Lung (tissue), 12 donors: Measurements from ENCODE around the gene TNFRSF19. TPM values are rescaled to one million over a fixed set of nuclear protein-coding genes. Genes with fewer than 3 reads are reported as not detected.
A peak's percentile ranks its signal among the peaks of the same experiment; 100 is the strongest.

ENCODE experiments used
- ATAC-seq: fragments of 200-7000 bp; cut with Tn5 transposase; one replicate; pipeline ENCODE4 v1.9.1; 2020; ENCODE audit warnings: moderate number of reproducible peaks; ENCODE audit not compliant: insufficient read depth, low FRiP score
- DNase-seq, 3 donors: peaks; one replicate each; pipeline ENCODE4 v3.0.0-alpha.2; 2013 to 2017
- H3K27ac ChIP-seq, 2 donors: one replicate each; pipeline ENCODE4 v1.5.1; 2013; ENCODE audit warnings: mild to moderate bottlenecking in 2 of 2, moderate library complexity in 2 of 2, control low read depth in 1 of 2, inconsistent platforms in 1 of 2, low read depth in 1 of 2, low read length in 1 of 2
- H3K27me3 ChIP-seq, 3 donors: one replicate each; pipeline ENCODE4 v1.5.1; 2013; ENCODE audit warnings: low read length in 2 of 3; ENCODE audit not compliant: control insufficient read depth in 3 of 3, insufficient read depth in 3 of 3
- H3K36me3 ChIP-seq, 4 donors: one replicate each; pipeline ENCODE4 v1.5.1; 2013; ENCODE audit warnings: low read length in 4 of 4, mild to moderate bottlenecking in 1 of 4, moderate library complexity in 1 of 4; ENCODE audit not compliant: control insufficient read depth in 4 of 4, insufficient read depth in 4 of 4
- H3K4me1 ChIP-seq, 5 donors: one replicate each; pipeline ENCODE4 v1.5.1; 2013; ENCODE audit warnings: low read length in 5 of 5, mild to moderate bottlenecking in 2 of 5, moderate library complexity in 1 of 5; ENCODE audit not compliant: control insufficient read depth in 5 of 5, insufficient read depth in 5 of 5
- H3K4me3 ChIP-seq: one replicate; pipeline ENCODE4 v1.5.1; 2013; ENCODE audit warnings: mild to moderate bottlenecking, control low read depth, moderate library complexity
- H3K9ac ChIP-seq, 2 donors: one replicate each; pipeline ENCODE4 v1.5.1; 2013; ENCODE audit warnings: low read length in 2 of 2, control low read depth in 1 of 2; ENCODE audit not compliant: insufficient read depth in 1 of 2
- H3K9me3 ChIP-seq, 4 donors: one replicate each; pipeline ENCODE4 v1.5.1; 2013; ENCODE audit warnings: low read length in 3 of 4, mild to moderate bottlenecking in 1 of 4, moderate library complexity in 1 of 4; ENCODE audit not compliant: control insufficient read depth in 4 of 4, insufficient read depth in 3 of 4
- WGBS, 2 donors: extraction: QIAGEN DNeasy Blood & Tissue Kit; methylation state at CpG; one replicate each; pipeline ENCODE4 v1.1.7; 2013; 5-methylcytosine and 5-hydroxymethylcytosine counted together
- polyA plus RNA-seq, 2 donors: library from polyadenylated mRNA; stranded (reverse); fragments of 200-250 nt; gene quantifications; one replicate each; pipeline ENCODE4 v1.2.1, GENCODE V29; 2013
- total RNA-seq, 2 donors: library from RNA; depleted of rRNA in 1 of 2; stranded (reverse); fragments of >200 nt in 1 of 2; gene quantifications; one replicate each; pipeline ENCODE4 v1.2.1, GENCODE V29; 2014 to 2021
- TF ChIP-seq, protein P1 (sequence below): IDR thresholded peaks from 2 replicates; pipeline ENCODE4 v1.5.1; 2012; ENCODE audit warnings: mild to moderate bottlenecking; ENCODE audit errors: control extremely low read depth, extremely low read depth
- donor health status: control.
- donor health status: control.
- donor health status: Bipolar disorder and iron deficiency.
- donor health status: healthy.
- donor health status: DM: yes; HTN: yes; CAD: no.

The TNFRSF19 gene
- total and polyA plus RNA-seq, 4 donors: 9.5 to 68.0 (median 34.7) TPM

DNA sequence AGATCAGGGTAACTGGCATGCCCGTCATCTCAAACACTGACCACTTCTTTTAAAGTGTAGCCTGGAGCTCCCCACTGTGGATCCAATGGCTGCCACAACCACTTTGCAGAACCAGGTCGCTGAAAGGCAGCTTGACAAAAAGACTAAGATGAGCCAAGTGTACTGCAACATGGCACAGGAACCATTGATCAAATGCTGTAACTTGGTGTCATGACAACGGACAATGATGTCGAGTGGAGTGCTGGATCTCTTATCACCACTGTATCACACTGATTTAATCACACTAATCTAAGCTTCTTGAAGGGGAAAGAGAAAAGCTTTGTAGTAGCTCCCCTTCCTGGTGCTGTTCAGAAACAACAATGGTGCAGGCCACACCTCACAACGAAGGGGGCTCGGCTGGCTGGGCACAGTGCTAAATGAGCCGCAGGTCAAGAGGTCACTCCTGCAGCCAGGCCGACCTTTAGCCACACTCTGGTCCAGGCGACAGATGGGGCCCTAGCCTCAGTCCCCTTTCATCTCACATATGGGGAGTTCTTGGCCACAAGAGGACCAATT is 2.2 kb upstream of the TNFRSF19 start:
- Histone ChIP-seq H3K9me3 (peaks cover 0 to 3% (median 0%) of the 10 kb centered on the region in 4 donors), H3K27ac (no peak overlapping the region), H3K4me3 (no peak overlapping the region), H3K36me3 (no peaks in the 10 kb centered on the region), H3K9ac (no peak overlapping the region), H3K27me3 (no peaks in the 10 kb centered on the region), H3K4me1 (peaks cover 0 to 30% (median 0%) of the 10 kb centered on the region in 5 donors)
- 69% methylated on average over 9 of the region's 9 CpGs for WGBS, 2 donors
- DNase-seq: peak in 1 of 3 donors; percentile 42
- no peak for ATAC-seq
- TF ChIP-seq, protein P1, sequence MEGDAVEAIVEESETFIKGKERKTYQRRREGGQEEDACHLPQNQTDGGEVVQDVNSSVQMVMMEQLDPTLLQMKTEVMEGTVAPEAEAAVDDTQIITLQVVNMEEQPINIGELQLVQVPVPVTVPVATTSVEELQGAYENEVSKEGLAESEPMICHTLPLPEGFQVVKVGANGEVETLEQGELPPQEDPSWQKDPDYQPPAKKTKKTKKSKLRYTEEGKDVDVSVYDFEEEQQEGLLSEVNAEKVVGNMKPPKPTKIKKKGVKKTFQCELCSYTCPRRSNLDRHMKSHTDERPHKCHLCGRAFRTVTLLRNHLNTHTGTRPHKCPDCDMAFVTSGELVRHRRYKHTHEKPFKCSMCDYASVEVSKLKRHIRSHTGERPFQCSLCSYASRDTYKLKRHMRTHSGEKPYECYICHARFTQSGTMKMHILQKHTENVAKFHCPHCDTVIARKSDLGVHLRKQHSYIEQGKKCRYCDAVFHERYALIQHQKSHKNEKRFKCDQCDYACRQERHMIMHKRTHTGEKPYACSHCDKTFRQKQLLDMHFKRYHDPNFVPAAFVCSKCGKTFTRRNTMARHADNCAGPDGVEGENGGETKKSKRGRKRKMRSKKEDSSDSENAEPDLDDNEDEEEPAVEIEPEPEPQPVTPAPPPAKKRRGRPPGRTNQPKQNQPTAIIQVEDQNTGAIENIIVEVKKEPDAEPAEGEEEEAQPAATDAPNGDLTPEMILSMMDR: no peak

DNA sequence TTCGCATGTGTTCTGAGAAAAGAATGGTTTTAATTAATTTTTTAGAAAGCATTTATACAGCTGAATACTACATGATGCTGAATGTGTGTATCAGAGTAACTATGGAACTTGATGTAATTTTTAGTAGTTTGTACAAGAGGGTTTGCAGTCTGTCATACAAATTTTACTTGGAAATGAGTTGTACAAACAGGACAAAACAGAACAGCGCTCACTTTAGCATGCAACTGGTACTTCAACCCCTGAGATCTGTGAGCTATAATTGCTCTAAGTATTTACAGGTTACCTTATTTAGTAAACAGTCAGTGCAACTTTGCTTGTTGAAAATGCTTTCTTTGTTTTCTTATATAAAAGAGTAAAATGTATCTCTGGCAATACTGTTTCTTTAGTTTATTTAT is 706 bp downstream of the TNFRSF19 start:
- no peak for ATAC-seq
- WGBS, 2 donors: 61 to 63% methylated on average over 2 of the region's 2 CpGs

GRCh38 chr13:23571431-23571830 is 1.2 kb downstream of the TNFRSF19 start:
- peaks cover 0 to 28% (median 0%) of the 10 kb centered on the region in 5 donors for H3K4me1 ChIP-seq
- no peaks in the 10 kb centered on the region for H3K27me3 ChIP-seq
- H3K4me3 ChIP-seq: no peak overlapping the region
- WGBS, 2 donors: 66 to 80% methylated on average over 2 of the region's 2 CpGs
- no peak for ATAC-seq
- peak in 2 of 3 donors; percentile 67 to 74 for DNase-seq
- peak overlapping the region in 1 of 2 donors; percentile 60 for H3K27ac ChIP-seq
- TF ChIP-seq, protein P1: no peak
- H3K9ac ChIP-seq: peak overlapping the region in 1 of 2 donors; percentile 80
- no peaks in the 10 kb centered on the region for H3K36me3 ChIP-seq
- H3K9me3 ChIP-seq: no peaks in the 10 kb centered on the region

More for the DNA sequence above, 706 bp downstream of the TNFRSF19 start:
- TF ChIP-seq, protein P1: no peak
- Histone ChIP-seq H3K27ac (peak overlapping the region in 1 of 2 donors; percentile 38), H3K9ac (peak overlapping the region; percentile 29 to 80), H3K36me3 (no peaks in the 10 kb centered on the region), H3K4me1 (peaks cover 0 to 28% (median 0%) of the 10 kb centered on the region in 5 donors), H3K27me3 (no peaks in the 10 kb centered on the region), H3K9me3 (no peaks in the 10 kb centered on the region), H3K4me3 (no peak overlapping the region)
- peak in 2 of 3 donors; percentile 86 to 88 for DNase-seq

- H3K9ac ChIP-seq: peak overlapping the region in 1 of 2 donors; percentile 80
- ATAC-seq: no peak
Measured at GRCh38 chr13:23572836-23573235, 2.6 kb downstream of the TNFRSF19 start.

More at GRCh38 chr13:23572836-23573235, 2.6 kb downstream of the TNFRSF19 start:
- Histone ChIP-seq H3K27me3 (no peaks in the 10 kb centered on the region), H3K9me3 (no peaks in the 10 kb centered on the region), H3K4me1 (peaks cover 0 to 31% (median 0%) of the 10 kb centered on the region in 5 donors), H3K4me3 (no peak overlapping the region), H3K36me3 (no peaks in the 10 kb centered on the region), H3K27ac (peak overlapping the region in 1 of 2 donors; percentile 52)
- TF ChIP-seq, protein P1: no peak
- peak in 1 of 3 donors; percentile 40 for DNase-seq
- WGBS, 2 donors: 76 to 79% methylated on average over 1 of the region's 1 CpG
